Neural progenitor cell (in vitro differentiated cells): ENCODE results near the gene ASIC2. TPM values are rescaled to one million over a fixed set of nuclear protein-coding genes. Genes with fewer than 3 reads are reported as not detected.

Experiments used
- DNase-seq: peaks from one replicate; pipeline ENCODE4 v3.0.0-alpha.2; 2016; ENCODE audit warnings: low spot score
- H2AFZ ChIP-seq: fragments of 200-600 bp; sonication (generic); replicated peaks from 2 replicates; pipeline ENCODE4 v1.6.1; 2016; ENCODE audit warnings: antibody characterized with exemption
- H3F3A ChIP-seq: fragments of 200-600 bp; sonication (generic); 2 replicates; pipeline ENCODE4 v1.6.1; 2016; ENCODE audit warnings: antibody characterized with exemption, low read depth
- H3K27ac ChIP-seq: fragments of 200-600 bp; sonication (generic); 2 replicates; pipeline ENCODE4 v1.5.1; 2016; ENCODE audit warnings: mild to moderate bottlenecking
- H3K27me3 ChIP-seq: fragments of 200-600 bp; sonication (generic); 2 replicates; pipeline ENCODE4 v1.6.1; 2016; ENCODE audit warnings: mild to moderate bottlenecking, moderate library complexity
- H3K36me3 ChIP-seq: fragments of 200-600 bp; sonication (generic); 2 replicates; pipeline ENCODE4 v1.5.1; 2016
- H3K4me1 ChIP-seq: fragments of 200-600 bp; sonication (generic); 2 replicates; pipeline ENCODE4 v1.6.1; 2016; ENCODE audit warnings: mixed run types
- H3K4me2 ChIP-seq: fragments of 200-600 bp; sonication (generic); 2 replicates; pipeline ENCODE4 v1.6.1; 2016
- H3K4me3 ChIP-seq: fragments of 200-600 bp; sonication (generic); 2 replicates; pipeline ENCODE4 v1.5.1; 2016
- H3K79me2 ChIP-seq: fragments of 200-600 bp; sonication (generic); 2 replicates; pipeline ENCODE4 v1.6.1; 2016; ENCODE audit warnings: low read depth
- H3K9ac ChIP-seq: fragments of 200-600 bp; sonication (generic); 2 replicates; pipeline ENCODE4 v1.6.1; 2016
- H3K9me3 ChIP-seq: fragments of 200-600 bp; sonication (generic); 2 replicates; pipeline ENCODE4 v1.5.1; 2016; ENCODE audit warnings: low read depth
- H4K20me1 ChIP-seq: fragments of 200-600 bp; sonication (generic); 2 replicates; pipeline ENCODE4 v1.6.1; 2016; ENCODE audit warnings: low read depth
- H3K27ac Mint-ChIP-seq: 3 replicates; pipeline ENCODE4 v1.8.0; 2021; ENCODE audit warnings: mixed read lengths
- H3K27me3 Mint-ChIP-seq: 2 replicates; pipeline ENCODE4 v1.8.0; 2022; ENCODE audit warnings: low read depth, mild to moderate bottlenecking, inconsistent platforms, moderate library complexity, mixed read lengths; ENCODE audit not compliant: insufficient read depth
- H3K36me3 Mint-ChIP-seq: 3 replicates; pipeline ENCODE4 v1.8.0; 2021; ENCODE audit warnings: mixed read lengths
- H3K4me1 Mint-ChIP-seq: 3 replicates; pipeline ENCODE4 v1.8.0; 2021; ENCODE audit warnings: mixed read lengths
- H3K4me3 Mint-ChIP-seq: 3 replicates; pipeline ENCODE4 v1.8.0; 2021; ENCODE audit warnings: mild to moderate bottlenecking, moderate library complexity, mixed read lengths
- H3K9me3 Mint-ChIP-seq: 3 replicates; pipeline ENCODE4 v1.8.0; 2020; ENCODE audit warnings: mixed read lengths
- EZH2 ChIP-seq: fragments of 200-600 bp; sonication (generic); IDR thresholded peaks from 2 replicates; pipeline ENCODE4 v1.6.1; 2017; ENCODE audit warnings: antibody characterized with exemption, mild to moderate bottlenecking, moderate library complexity
- EZH2phosphoT487 ChIP-seq: fragments of 200-600 bp; sonication (generic); IDR thresholded peaks from 2 replicates; pipeline ENCODE4 v1.6.1; 2017; ENCODE audit warnings: antibody characterized with exemption
- total RNA-seq: library from RNA; depleted of rRNA; stranded (reverse); fragments of >200 nt; gene quantifications from 2 replicates; pipeline ENCODE4 v1.2.3, GENCODE V29; 2015; ENCODE audit warnings: low replicate concordance
- TF ChIP-seq, protein P1 (sequence below): fragments of 200-600 bp; sonication (generic); IDR thresholded peaks from 2 replicates; pipeline ENCODE4 v1.5.1; 2017; ENCODE audit warnings: antibody characterized with exemption, mild to moderate bottlenecking

ASIC2 gene
- total RNA-seq, 1 donor from 2014 or later: 2.3 TPM

DNA sequence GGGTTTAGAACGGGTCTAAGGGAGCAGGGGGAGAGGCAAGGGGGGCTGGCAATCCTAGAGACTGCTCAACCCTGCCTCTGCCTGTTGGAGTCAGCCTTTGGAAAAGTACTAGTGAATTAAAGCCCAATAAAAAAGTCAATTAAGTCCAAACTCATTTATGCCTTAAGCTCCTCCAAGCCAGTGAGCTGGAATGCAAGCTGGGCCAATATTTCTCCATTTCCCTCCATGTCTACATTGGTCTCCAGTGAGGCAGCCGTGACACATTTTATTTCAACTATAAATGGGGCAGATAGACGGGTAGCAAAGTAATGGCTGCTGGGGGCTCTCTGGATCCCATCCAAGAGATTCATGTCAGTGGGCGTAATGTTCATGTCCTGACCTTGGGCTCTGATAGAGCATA, 157.4 kb downstream of the ASIC2 start:
- no peaks in the 10 kb centered on the region for H3K9me3 Mint-ChIP-seq
- H3K27me3 Mint-ChIP-seq: peaks cover 9% of the 10 kb centered on the region
- H3K27ac Mint-ChIP-seq: no peak overlapping the region
- TF ChIP-seq EZH2 (no peak), EZH2phosphoT487 (no peak)
- TF ChIP-seq, protein P1, sequence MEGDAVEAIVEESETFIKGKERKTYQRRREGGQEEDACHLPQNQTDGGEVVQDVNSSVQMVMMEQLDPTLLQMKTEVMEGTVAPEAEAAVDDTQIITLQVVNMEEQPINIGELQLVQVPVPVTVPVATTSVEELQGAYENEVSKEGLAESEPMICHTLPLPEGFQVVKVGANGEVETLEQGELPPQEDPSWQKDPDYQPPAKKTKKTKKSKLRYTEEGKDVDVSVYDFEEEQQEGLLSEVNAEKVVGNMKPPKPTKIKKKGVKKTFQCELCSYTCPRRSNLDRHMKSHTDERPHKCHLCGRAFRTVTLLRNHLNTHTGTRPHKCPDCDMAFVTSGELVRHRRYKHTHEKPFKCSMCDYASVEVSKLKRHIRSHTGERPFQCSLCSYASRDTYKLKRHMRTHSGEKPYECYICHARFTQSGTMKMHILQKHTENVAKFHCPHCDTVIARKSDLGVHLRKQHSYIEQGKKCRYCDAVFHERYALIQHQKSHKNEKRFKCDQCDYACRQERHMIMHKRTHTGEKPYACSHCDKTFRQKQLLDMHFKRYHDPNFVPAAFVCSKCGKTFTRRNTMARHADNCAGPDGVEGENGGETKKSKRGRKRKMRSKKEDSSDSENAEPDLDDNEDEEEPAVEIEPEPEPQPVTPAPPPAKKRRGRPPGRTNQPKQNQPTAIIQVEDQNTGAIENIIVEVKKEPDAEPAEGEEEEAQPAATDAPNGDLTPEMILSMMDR: no peak
- no peak overlapping the region for H3K9ac ChIP-seq
- no peak overlapping the region for H3K4me2 ChIP-seq
- no peak overlapping the region for H3K4me3 ChIP-seq
- H3K4me3 Mint-ChIP-seq: no peak overlapping the region
- no peaks in the 10 kb centered on the region for H3K36me3 Mint-ChIP-seq
- DNase-seq: no peak
- H3K27me3 ChIP-seq: no peaks in the 10 kb centered on the region
- H3K9me3 ChIP-seq: no peaks in the 10 kb centered on the region
- peaks cover 10% of the 10 kb centered on the region for H3F3A ChIP-seq
- H3K27ac ChIP-seq: no peak overlapping the region
- no peak overlapping the region for H2AFZ ChIP-seq
- peaks cover 10% of the 10 kb centered on the region for H3K4me1 ChIP-seq
- H3K79me2 ChIP-seq: no peaks in the 10 kb centered on the region
- peaks cover 7% of the 10 kb centered on the region for H3K4me1 Mint-ChIP-seq
- no peaks in the 10 kb centered on the region for H4K20me1 ChIP-seq
- H3K36me3 ChIP-seq: no peaks in the 10 kb centered on the region

GRCh38 chr17:33131620-33132019, 161.5 kb downstream of the ASIC2 start:
- Histone ChIP-seq H2AFZ (no peak overlapping the region), H3K4me1 (no peaks in the 10 kb centered on the region), H3K79me2 (no peaks in the 10 kb centered on the region), H3K36me3 (no peaks in the 10 kb centered on the region), H3F3A (no peaks in the 10 kb centered on the region), H3K4me2 (no peak overlapping the region), H4K20me1 (no peaks in the 10 kb centered on the region), H3K27ac (no peak overlapping the region), H3K9ac (no peak overlapping the region), H3K27me3 (no peaks in the 10 kb centered on the region), H3K4me3 (no peak overlapping the region), H3K9me3 (no peaks in the 10 kb centered on the region)
- DNase-seq: no peak
- no peak for TF ChIP-seq EZH2
- no peak for TF ChIP-seq EZH2phosphoT487
- TF ChIP-seq, protein P1: no peak
- Mint-ChIP-seq H3K4me1 (no peaks in the 10 kb centered on the region), H3K27ac (no peak overlapping the region), H3K4me3 (no peak overlapping the region), H3K36me3 (no peaks in the 10 kb centered on the region), H3K9me3 (no peaks in the 10 kb centered on the region), H3K27me3 (peaks cover 5% of the 10 kb centered on the region)

- peaks cover 7% of the 10 kb centered on the region for H3K27me3 Mint-ChIP-seq
- no peaks in the 10 kb centered on the region for H3K36me3 Mint-ChIP-seq
- Histone ChIP-seq H3F3A (no peaks in the 10 kb centered on the region), H3K27me3 (peaks cover 5% of the 10 kb centered on the region), H3K36me3 (no peaks in the 10 kb centered on the region), H3K27ac (no peak overlapping the region), H2AFZ (no peak overlapping the region), H3K4me3 (no peak overlapping the region), H3K79me2 (no peaks in the 10 kb centered on the region), H3K9ac (no peak overlapping the region), H3K4me2 (no peak overlapping the region), H3K4me1 (no peaks in the 10 kb centered on the region), H4K20me1 (no peaks in the 10 kb centered on the region), H3K9me3 (no peaks in the 10 kb centered on the region)
- H3K9me3 Mint-ChIP-seq: no peaks in the 10 kb centered on the region
- no peak for TF ChIP-seq EZH2phosphoT487
- TF ChIP-seq, protein P1: no peak
- no peak for TF ChIP-seq EZH2
- no peak overlapping the region for H3K27ac Mint-ChIP-seq
- H3K4me1 Mint-ChIP-seq: no peaks in the 10 kb centered on the region
- no peak overlapping the region for H3K4me3 Mint-ChIP-seq
- DNase-seq: no peak
These were observed 165.4 kb downstream of the ASIC2 start for GRCh38 chr17:33127706-33128105.
